ENCODE measurements around the gene SMG6. TPM values are rescaled to one million over a fixed set of nuclear protein-coding genes. Genes with fewer than 3 reads are reported as not detected.

Gene SMG6
- total and polyA plus RNA-seq, 2 of the 13 experiments (the other 11 are each of a cell fraction or from before 2014, with no cell fraction given), result 4.6 to 14.6 TPM

GRCh38 chr17:2336215-2336851, 32.7 kb upstream of the SMG6 start, which contains the start of gene TSR1 (continued):
- 0 out of 2 replicates have a peak, but pooled peaks have one; percentile 20 for TF ChIP-seq ARID5B (CRISPR knock-in tag; IDR thresholded peaks at IDR 0.05)
- no peak for TF ChIP-seq HNF1A (IDR thresholded peaks at IDR 0.05; ENCODE audit: low read depth)
- TF ChIP-seq HNF1A (CRISPR knock-in tag; IDR thresholded peaks at IDR 0.05; ENCODE audit: borderline replicate concordance), result 0 out of 2 replicates have a peak, but pooled peaks have one; percentile 30
- TF ChIP-seq MAX (IDR thresholded peaks at IDR 0.05), result peak; percentile 97
- TF ChIP-seq ZBTB25 (CRISPR knock-in tag; IDR thresholded peaks at IDR 0.05), result peak; percentile 68; the same call in 1 of the 2 replicates
- no peak for TF ChIP-seq FOXO4 (CRISPR knock-in tag; conservative IDR thresholded peaks at IDR 0.05)
- 0 out of 2 replicates have a peak, but pooled peaks have one; percentile 22 for TF ChIP-seq ZBTB7B (CRISPR knock-in tag; IDR thresholded peaks at IDR 0.05)
- peak; percentile 98 for TF ChIP-seq DMAP1 (CRISPR knock-in tag; IDR thresholded peaks at IDR 0.05)
- TF ChIP-seq ZZZ3 (CRISPR knock-in tag; IDR thresholded peaks at IDR 0.05; ENCODE audit: borderline replicate concordance), result peak; percentile 52; the same call in 1 of the 2 replicates
- TF ChIP-seq ZFP62 (CRISPR knock-in tag; IDR thresholded peaks at IDR 0.05), result no peak; the same call in 1 of the 2 replicates
- peak; percentile 65 for TF ChIP-seq TGIF2 (CRISPR knock-in tag; IDR thresholded peaks at IDR 0.05)
- peak; percentile 90; the same call in 1 of the 2 replicates for TF ChIP-seq CC2D1A (CRISPR knock-in tag; IDR thresholded peaks at IDR 0.05)
- TF ChIP-seq RAD21 (CRISPR knock-in tag; IDR thresholded peaks at IDR 0.05), result peak; percentile 43
- TF ChIP-seq FUBP1 (CRISPR knock-in tag; IDR thresholded peaks at IDR 0.05; ENCODE audit: borderline replicate concordance), result 0 out of 2 replicates have a peak, but pooled peaks have one; percentile 31
- TF ChIP-seq CREB3 (CRISPR knock-in tag; IDR thresholded peaks at IDR 0.05), result 0 out of 2 replicates have a peak, but pooled peaks have one; percentile 25

Measured in HepG2 (cell line).